Smooth muscle cell (in vitro differentiated cells): Measurements from ENCODE around the gene NEURL2. TPM values are rescaled to one million over a fixed set of nuclear protein-coding genes. Genes with fewer than 3 reads are reported as not detected.

ENCODE experiments used
- DNase-seq: peaks from one replicate; lab custom pipeline; 2025; ENCODE audit not compliant: unreplicated experiment; lab: John Stamatoyannopoulos, UW
- H2AFZ ChIP-seq: fragments of 200-600 bp; sonication (generic); 2 replicates; pipeline ENCODE4 v1.6.0; 2016; ENCODE audit warnings: antibody characterized with exemption, low read depth, mild to moderate bottlenecking
- H3F3A ChIP-seq: fragments of 200-600 bp; sonication (generic); 2 replicates; pipeline ENCODE4 v1.6.0; 2017; ENCODE audit warnings: antibody characterized with exemption, low read depth
- H3K27ac ChIP-seq: fragments of 200-600 bp; sonication (generic); 2 replicates; pipeline ENCODE4 v1.5.1; 2016; ENCODE audit warnings: low read depth, mild to moderate bottlenecking
- H3K27me3 ChIP-seq: fragments of 200-600 bp; sonication (generic); 2 replicates; pipeline ENCODE4 v1.6.1; 2016; ENCODE audit warnings: low read depth, mild to moderate bottlenecking
- H3K36me3 ChIP-seq: fragments of 200-600 bp; sonication (generic); 2 replicates; pipeline ENCODE4 v1.5.1; 2016; ENCODE audit warnings: low read depth
- H3K4me1 ChIP-seq: fragments of 200-600 bp; sonication (generic); 2 replicates; pipeline ENCODE4 v1.5.1; 2016; ENCODE audit warnings: low read depth
- H3K4me2 ChIP-seq: fragments of 200-600 bp; sonication (generic); 2 replicates; pipeline ENCODE4 v1.6.0; 2016; ENCODE audit warnings: mild to moderate bottlenecking
- H3K4me3 ChIP-seq: fragments of 200-600 bp; sonication (generic); 2 replicates; pipeline ENCODE4 v1.5.1; 2016; ENCODE audit warnings: mild to moderate bottlenecking
- H3K79me2 ChIP-seq: fragments of 200-600 bp; sonication (generic); 2 replicates; pipeline ENCODE4 v1.6.0; 2016; ENCODE audit warnings: low read depth, mild to moderate bottlenecking
- H3K9ac ChIP-seq: fragments of 200-600 bp; sonication (generic); 2 replicates; pipeline ENCODE4 v1.6.0; 2016; ENCODE audit warnings: low read depth
- H3K9me3 ChIP-seq: fragments of 200-600 bp; sonication (generic); replicated peaks from 2 replicates; pipeline ENCODE4 v1.5.1; 2016; ENCODE audit warnings: low read depth
- H4K20me1 ChIP-seq: fragments of 200-600 bp; sonication (generic); 2 replicates; pipeline ENCODE4 v1.6.0; 2016; ENCODE audit warnings: low read depth
- WGBS: methylation state at CpG from one replicate; pipeline ENCODE4 v1.1.7; 2016; ENCODE audit warnings: low lambda C conversion rate; 5-methylcytosine and 5-hydroxymethylcytosine counted together
- polyA plus RNA-seq: library from polyadenylated mRNA; unstranded; fragments of >200 nt; fragmentation: Nextera tagmentation; extraction: Ambion mirVana; gene quantifications from 2 replicates; pipeline ENCODE4 v1.2.1, GENCODE V29; 2016
- total RNA-seq: library from RNA; depleted of rRNA; stranded (reverse); fragments of >200 nt; gene quantifications from 2 replicates; pipeline ENCODE4 v1.2.3, GENCODE V29; 2014
- TF ChIP-seq, protein P1 (sequence below): fragments of 200-600 bp; sonication (generic); IDR thresholded peaks from 2 replicates; pipeline ENCODE4 v1.5.1; 2017; ENCODE audit warnings: borderline replicate concordance, mild to moderate bottlenecking, antibody characterized with exemption; ENCODE audit not compliant: insufficient read depth, poor library complexity, severe bottlenecking

NEURL2 gene
- total and polyA plus RNA-seq, 2 experiments from 2014 or later = 0.31 to 3.7 TPM

DNA sequence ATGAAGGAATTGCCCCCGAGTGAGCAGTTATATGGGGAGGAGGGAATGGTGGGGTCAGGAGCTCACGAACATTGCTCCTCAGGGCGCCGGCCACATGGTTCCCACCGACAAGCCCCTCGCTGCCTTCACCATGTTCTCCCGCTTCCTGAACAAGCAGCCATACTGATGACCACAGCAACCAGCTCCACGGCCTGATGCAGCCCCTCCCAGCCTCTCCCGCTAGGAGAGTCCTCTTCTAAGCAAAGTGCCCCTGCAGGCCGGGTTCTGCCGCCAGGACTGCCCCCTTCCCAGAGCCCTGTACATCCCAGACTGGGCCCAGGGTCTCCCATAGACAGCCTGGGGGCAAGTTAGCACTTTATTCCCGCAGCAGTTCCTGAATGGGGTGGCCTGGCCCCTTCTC is 7.3 kb upstream of the NEURL2 start:
- DNase-seq = no peak
- TF ChIP-seq, protein P1, sequence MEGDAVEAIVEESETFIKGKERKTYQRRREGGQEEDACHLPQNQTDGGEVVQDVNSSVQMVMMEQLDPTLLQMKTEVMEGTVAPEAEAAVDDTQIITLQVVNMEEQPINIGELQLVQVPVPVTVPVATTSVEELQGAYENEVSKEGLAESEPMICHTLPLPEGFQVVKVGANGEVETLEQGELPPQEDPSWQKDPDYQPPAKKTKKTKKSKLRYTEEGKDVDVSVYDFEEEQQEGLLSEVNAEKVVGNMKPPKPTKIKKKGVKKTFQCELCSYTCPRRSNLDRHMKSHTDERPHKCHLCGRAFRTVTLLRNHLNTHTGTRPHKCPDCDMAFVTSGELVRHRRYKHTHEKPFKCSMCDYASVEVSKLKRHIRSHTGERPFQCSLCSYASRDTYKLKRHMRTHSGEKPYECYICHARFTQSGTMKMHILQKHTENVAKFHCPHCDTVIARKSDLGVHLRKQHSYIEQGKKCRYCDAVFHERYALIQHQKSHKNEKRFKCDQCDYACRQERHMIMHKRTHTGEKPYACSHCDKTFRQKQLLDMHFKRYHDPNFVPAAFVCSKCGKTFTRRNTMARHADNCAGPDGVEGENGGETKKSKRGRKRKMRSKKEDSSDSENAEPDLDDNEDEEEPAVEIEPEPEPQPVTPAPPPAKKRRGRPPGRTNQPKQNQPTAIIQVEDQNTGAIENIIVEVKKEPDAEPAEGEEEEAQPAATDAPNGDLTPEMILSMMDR = no peak
- Histone ChIP-seq H3K9me3 (no peaks in the 10 kb centered on the region), H3K4me3 (no peak overlapping the region), H3K4me1 (no peaks in the 10 kb centered on the region), H3K27ac (no peak overlapping the region), H3F3A (peaks cover 12% of the 10 kb centered on the region), H3K4me2 (no peak overlapping the region), H3K79me2 (no peaks in the 10 kb centered on the region), H3K9ac (no peak overlapping the region), H2AFZ (no peak overlapping the region), H3K27me3 (no peaks in the 10 kb centered on the region), H3K36me3 (no peaks in the 10 kb centered on the region), H4K20me1 (no peaks in the 10 kb centered on the region)
- WGBS = 93% methylated on average over 12 of the region's 12 CpGs

DNA sequence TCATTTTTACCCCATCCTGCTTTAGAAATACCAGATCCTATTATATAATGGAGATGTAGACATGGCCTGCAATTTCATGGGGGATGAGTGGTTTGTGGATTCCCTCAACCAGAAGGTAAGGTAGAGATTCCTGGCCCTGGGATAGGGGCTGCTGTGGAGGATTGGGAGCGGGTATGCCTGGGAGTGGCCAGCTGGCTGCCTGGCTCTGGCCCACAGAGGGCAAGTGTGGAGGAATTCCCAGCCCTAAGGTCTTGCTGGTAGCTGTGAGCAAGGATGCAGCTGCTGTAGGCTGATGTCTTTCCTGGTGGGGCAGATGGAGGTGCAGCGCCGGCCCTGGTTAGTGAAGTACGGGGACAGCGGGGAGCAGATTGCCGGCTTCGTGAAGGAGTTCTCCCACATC is 6.7 kb upstream of the NEURL2 start:
- Histone ChIP-seq H3K36me3 (no peaks in the 10 kb centered on the region), H3K79me2 (no peaks in the 10 kb centered on the region), H3K27ac (no peak overlapping the region), H3K9me3 (no peaks in the 10 kb centered on the region), H4K20me1 (no peaks in the 10 kb centered on the region), H3K4me3 (no peak overlapping the region), H2AFZ (no peak overlapping the region), H3F3A (peaks cover 12% of the 10 kb centered on the region), H3K4me2 (no peak overlapping the region), H3K4me1 (no peaks in the 10 kb centered on the region), H3K9ac (no peak overlapping the region), H3K27me3 (no peaks in the 10 kb centered on the region)
- TF ChIP-seq, protein P1 = no peak
- no peak for DNase-seq
- WGBS = 100% methylated on average over 7 of the region's 7 CpGs

DNA sequence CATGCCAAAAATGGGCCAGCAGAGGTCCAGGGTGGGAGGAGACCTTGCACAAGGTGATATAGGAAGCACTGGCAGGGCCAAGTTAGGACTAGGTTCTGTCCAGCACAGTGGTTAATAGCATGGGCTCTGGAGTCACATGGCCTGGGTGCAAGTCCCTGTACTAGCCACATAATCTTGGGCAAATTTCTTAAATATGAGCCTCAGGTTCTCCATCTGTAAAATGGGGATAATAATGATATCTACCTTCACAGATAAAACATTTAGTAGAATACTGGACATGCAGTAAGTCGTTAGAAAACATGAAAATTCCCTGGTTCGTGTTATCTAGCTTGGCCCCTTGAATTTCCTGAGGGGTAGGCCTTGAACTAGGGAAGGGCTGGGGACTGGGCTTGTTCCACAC is 6.3 kb upstream of the NEURL2 start:
- Histone ChIP-seq H3K4me3 (no peak overlapping the region), H3K4me2 (no peak overlapping the region), H3K27me3 (no peaks in the 10 kb centered on the region), H2AFZ (no peak overlapping the region), H3K9me3 (no peaks in the 10 kb centered on the region), H3F3A (peaks cover 12% of the 10 kb centered on the region), H3K27ac (no peak overlapping the region), H3K36me3 (no peaks in the 10 kb centered on the region), H3K79me2 (no peaks in the 10 kb centered on the region), H4K20me1 (no peaks in the 10 kb centered on the region), H3K4me1 (no peaks in the 10 kb centered on the region), H3K9ac (no peak overlapping the region)
- WGBS = 95% methylated on average over 2 of the region's 2 CpGs
- TF ChIP-seq, protein P1 = no peak
- DNase-seq = no peak

- Histone ChIP-seq H4K20me1 (no peaks in the 10 kb centered on the region), H3K9me3 (no peaks in the 10 kb centered on the region), H3K9ac (no peak overlapping the region), H3K27ac (no peak overlapping the region), H3K27me3 (no peaks in the 10 kb centered on the region), H3K79me2 (peaks cover 4% of the 10 kb centered on the region), H3F3A (peaks cover 12% of the 10 kb centered on the region), H2AFZ (no peak overlapping the region), H3K36me3 (no peaks in the 10 kb centered on the region), H3K4me1 (peaks cover 4% of the 10 kb centered on the region), H3K4me3 (no peak overlapping the region), H3K4me2 (no peak overlapping the region)
- WGBS = 98% methylated on average over 14 of the region's 14 CpGs
- DNase-seq = no peak
- TF ChIP-seq, protein P1 = no peak
These were observed 5.7 kb upstream of the NEURL2 start for GRCh38 chr20:45896641-45897161.
